Upper lobe of right lung (tissue), 1 donor: ENCODE measurements around the gene NAGPA. TPM values are rescaled to one million over a fixed set of nuclear protein-coding genes. Genes with fewer than 3 reads are reported as not detected.

ENCODE experiments used
- ATAC-seq: fragments of 200-7000 bp; cut with Tn5 transposase; one replicate; pipeline ENCODE4 v1.9.1; 2020; ENCODE audit warnings: mild to moderate bottlenecking, moderate library complexity
- DNase-seq: peaks from one replicate; pipeline ENCODE4 v3.0.0-alpha.2; 2020
- H3K27ac ChIP-seq: fragments of 200-600 bp; one replicate; pipeline ENCODE4 v1.8.0; 2022
- H3K27me3 ChIP-seq: fragments of 200-600 bp; one replicate; pipeline ENCODE4 v1.8.0; 2022; ENCODE audit warnings: mild to moderate bottlenecking
- H3K36me3 ChIP-seq: fragments of 200-600 bp; one replicate; pipeline ENCODE4 v1.8.0; 2022
- H3K4me1 ChIP-seq: fragments of 200-600 bp; one replicate; pipeline ENCODE4 v1.8.0; 2022
- H3K4me3 ChIP-seq: fragments of 200-600 bp; one replicate; pipeline ENCODE4 v1.8.0; 2022; ENCODE audit warnings: mild to moderate bottlenecking
- H3K9me3 ChIP-seq: fragments of 200-600 bp; one replicate; pipeline ENCODE4 v1.8.0; 2022
- intact Hi-C: fragments of 100-400 bp; cut with DNase I; formaldehyde crosslinking; loops from one replicate; pipeline ENCODE4 v1.11.0; 2022
- total RNA-seq: library from RNA; stranded (reverse); fragmentation: NEBNext Ultra II Directional; extraction: Animal tissue kit (Norgen Biotek cat#: 25700); gene quantifications from one replicate; pipeline ENCODE4 v1.2.1, GENCODE V29; 2021
- TF ChIP-seq, protein P1 (sequence below): fragments of 200-600 bp; IDR thresholded peaks from one replicate; pipeline ENCODE4 v1.8.0; 2022; ENCODE audit warnings: antibody characterized with exemption
- donor health status: DM: no; HTN: yes; CAD: no; lungs with severe emphysema.

Gene NAGPA
- total RNA-seq, 1 donor from 2014 or later: 16.7 TPM

DNA sequence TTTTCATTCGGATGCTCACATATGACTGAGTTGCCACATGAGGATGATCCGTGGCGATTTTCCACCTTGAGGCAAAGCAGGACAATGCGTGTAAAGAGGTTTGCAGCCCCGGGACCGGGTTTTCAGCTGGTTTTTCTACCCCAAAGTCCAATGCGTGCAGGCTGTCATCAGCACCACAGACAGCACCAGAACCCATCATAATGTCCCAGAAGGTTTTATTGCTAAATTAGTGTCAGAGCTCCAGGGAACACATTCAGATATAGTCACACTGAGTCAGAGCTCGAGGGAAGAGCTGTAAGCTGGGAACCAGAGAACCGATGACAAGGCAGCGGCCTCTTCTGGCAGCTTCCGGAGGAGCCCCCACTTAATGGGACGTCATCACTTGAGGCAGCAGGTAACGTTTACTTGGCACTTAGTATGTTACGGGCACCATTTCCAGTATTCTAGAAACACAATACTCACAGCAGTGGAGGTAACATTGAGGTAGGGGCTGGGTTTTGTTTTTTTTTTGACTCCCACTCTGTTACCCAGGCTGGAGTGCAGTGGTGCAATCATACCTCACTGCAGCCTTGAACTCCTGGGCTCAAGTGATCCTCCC lies 8.9 kb upstream of the NAGPA start:
- H3K9me3 ChIP-seq: no peaks in the 10 kb centered on the region
- peak; percentile 22 for DNase-seq
- H3K4me3 ChIP-seq: no peak overlapping the region
- H3K36me3 ChIP-seq: no peaks in the 10 kb centered on the region
- TF ChIP-seq, protein P1, sequence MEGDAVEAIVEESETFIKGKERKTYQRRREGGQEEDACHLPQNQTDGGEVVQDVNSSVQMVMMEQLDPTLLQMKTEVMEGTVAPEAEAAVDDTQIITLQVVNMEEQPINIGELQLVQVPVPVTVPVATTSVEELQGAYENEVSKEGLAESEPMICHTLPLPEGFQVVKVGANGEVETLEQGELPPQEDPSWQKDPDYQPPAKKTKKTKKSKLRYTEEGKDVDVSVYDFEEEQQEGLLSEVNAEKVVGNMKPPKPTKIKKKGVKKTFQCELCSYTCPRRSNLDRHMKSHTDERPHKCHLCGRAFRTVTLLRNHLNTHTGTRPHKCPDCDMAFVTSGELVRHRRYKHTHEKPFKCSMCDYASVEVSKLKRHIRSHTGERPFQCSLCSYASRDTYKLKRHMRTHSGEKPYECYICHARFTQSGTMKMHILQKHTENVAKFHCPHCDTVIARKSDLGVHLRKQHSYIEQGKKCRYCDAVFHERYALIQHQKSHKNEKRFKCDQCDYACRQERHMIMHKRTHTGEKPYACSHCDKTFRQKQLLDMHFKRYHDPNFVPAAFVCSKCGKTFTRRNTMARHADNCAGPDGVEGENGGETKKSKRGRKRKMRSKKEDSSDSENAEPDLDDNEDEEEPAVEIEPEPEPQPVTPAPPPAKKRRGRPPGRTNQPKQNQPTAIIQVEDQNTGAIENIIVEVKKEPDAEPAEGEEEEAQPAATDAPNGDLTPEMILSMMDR: no peak
- H3K4me1 ChIP-seq: no peaks in the 10 kb centered on the region
- no peaks in the 10 kb centered on the region for H3K27me3 ChIP-seq
- ATAC-seq: no peak
- no peak overlapping the region for H3K27ac ChIP-seq
- intact Hi-C loops: no loop called here

DNA sequence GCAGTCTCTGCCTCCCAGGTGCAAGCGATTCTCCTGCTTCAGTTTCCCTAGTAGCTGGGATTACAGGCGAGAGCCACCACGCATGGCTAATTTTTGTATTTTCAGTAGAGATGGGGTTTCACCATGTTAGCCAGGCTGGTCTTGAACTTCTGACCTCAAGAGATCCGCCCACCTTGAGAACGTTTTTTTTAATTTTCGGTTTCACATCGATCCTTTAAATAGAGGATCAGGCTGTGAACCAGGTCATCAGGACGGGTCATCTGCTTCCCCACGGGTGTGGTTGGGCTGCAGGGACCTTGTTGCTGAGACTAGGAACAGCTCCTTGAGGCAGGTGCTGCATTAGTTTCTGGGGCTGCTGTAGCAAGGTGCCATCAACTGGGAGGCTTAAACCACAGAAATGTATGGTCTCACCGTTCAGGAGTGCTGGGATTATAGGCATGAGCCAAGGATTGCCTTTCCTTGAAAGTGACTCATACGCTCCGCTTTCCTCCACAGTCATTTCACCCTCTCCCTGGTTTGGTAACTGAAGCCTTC lies 7.9 kb upstream of the NAGPA start:
- TF ChIP-seq, protein P1: no peak
- no peak overlapping the region for H3K4me3 ChIP-seq
- H3K36me3 ChIP-seq: no peaks in the 10 kb centered on the region
- no peaks in the 10 kb centered on the region for H3K9me3 ChIP-seq
- ATAC-seq (no peak), DNase-seq (no peak)
- intact Hi-C loops: no loop called here
- H3K4me1 ChIP-seq: no peaks in the 10 kb centered on the region
- no peaks in the 10 kb centered on the region for H3K27me3 ChIP-seq
- H3K27ac ChIP-seq: no peak overlapping the region

- no peaks in the 10 kb centered on the region for H3K4me1 ChIP-seq
- TF ChIP-seq, protein P1: no peak
- no peak overlapping the region for H3K4me3 ChIP-seq
- H3K36me3 ChIP-seq: no peaks in the 10 kb centered on the region
- no peaks in the 10 kb centered on the region for H3K9me3 ChIP-seq
- intact Hi-C loops: no loop called here
- DNase-seq (no peak), ATAC-seq (no peak)
- no peaks in the 10 kb centered on the region for H3K27me3 ChIP-seq
- no peak overlapping the region for H3K27ac ChIP-seq
These were observed 6.7 kb upstream of the NAGPA start for GRCh38 chr16:5040451-5040850.

- Histone ChIP-seq H3K27me3 (no peaks in the 10 kb centered on the region), H3K4me1 (peaks cover 13% of the 10 kb centered on the region), H3K36me3 (no peaks in the 10 kb centered on the region), H3K9me3 (no peaks in the 10 kb centered on the region), H3K4me3 (no peak overlapping the region), H3K27ac (no peak overlapping the region)
- DNase-seq (no peak), ATAC-seq (no peak)
- intact Hi-C loops: no loop called here
- TF ChIP-seq, protein P1: no peak
These were observed 2.8 kb upstream of the NAGPA start for GRCh38 chr16:5036228-5037156.

- intact Hi-C loops: no loop called here
- no peak overlapping the region for H3K27ac ChIP-seq
- DNase-seq: no peak
These were observed 2.1 kb upstream of the NAGPA start for GRCh38 chr16:5035909-5036227.

More at GRCh38 chr16:5035909-5036227, 2.1 kb upstream of the NAGPA start:
- no peaks in the 10 kb centered on the region for H3K9me3 ChIP-seq
- no peaks in the 10 kb centered on the region for H3K36me3 ChIP-seq
- no peak overlapping the region for H3K4me3 ChIP-seq
- no peaks in the 10 kb centered on the region for H3K27me3 ChIP-seq
- TF ChIP-seq, protein P1: no peak
- no peak for ATAC-seq
- peaks cover 13% of the 10 kb centered on the region for H3K4me1 ChIP-seq
